ENCODE measurements around the gene NEBL. TPM values are rescaled to one million over a fixed set of nuclear protein-coding genes. Genes with fewer than 3 reads are reported as not detected.
"Not testable (repeated sequence)": the region's sequence is repeated elsewhere in the genome, so short reads cannot be mapped to it uniquely, and the experiment has no call there.

Gene NEBL, protein sequence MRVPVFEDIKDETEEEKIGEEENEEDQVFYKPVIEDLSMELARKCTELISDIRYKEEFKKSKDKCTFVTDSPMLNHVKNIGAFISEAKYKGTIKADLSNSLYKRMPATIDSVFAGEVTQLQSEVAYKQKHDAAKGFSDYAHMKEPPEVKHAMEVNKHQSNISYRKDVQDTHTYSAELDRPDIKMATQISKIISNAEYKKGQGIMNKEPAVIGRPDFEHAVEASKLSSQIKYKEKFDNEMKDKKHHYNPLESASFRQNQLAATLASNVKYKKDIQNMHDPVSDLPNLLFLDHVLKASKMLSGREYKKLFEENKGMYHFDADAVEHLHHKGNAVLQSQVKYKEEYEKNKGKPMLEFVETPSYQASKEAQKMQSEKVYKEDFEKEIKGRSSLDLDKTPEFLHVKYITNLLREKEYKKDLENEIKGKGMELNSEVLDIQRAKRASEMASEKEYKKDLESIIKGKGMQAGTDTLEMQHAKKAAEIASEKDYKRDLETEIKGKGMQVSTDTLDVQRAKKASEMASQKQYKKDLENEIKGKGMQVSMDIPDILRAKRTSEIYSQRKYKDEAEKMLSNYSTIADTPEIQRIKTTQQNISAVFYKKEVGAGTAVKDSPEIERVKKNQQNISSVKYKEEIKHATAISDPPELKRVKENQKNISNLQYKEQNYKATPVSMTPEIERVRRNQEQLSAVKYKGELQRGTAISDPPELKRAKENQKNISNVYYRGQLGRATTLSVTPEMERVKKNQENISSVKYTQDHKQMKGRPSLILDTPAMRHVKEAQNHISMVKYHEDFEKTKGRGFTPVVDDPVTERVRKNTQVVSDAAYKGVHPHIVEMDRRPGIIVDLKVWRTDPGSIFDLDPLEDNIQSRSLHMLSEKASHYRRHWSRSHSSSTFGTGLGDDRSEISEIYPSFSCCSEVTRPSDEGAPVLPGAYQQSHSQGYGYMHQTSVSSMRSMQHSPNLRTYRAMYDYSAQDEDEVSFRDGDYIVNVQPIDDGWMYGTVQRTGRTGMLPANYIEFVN
- polyA plus RNA-seq (ENCODE audit: insufficient read length), result 90.1 TPM
- long read RNA-seq, donor 1, transcript NEBL-203 (7 exons, 3,008 nt), result major isoform, 20 of 120 reads
- long read RNA-seq, donor 1, partial matches to known transcripts, result 100 of 120 reads
- long read RNA-seq, donor 1, other reads (novel, unspliced or antisense), result 0 of 120 reads
- long read RNA-seq, donor 2, transcript NEBL-203 (7 exons, 3,008 nt), result major isoform, 21 of 22 reads
- long read RNA-seq, donor 2, partial matches to known transcripts, result 0 of 22 reads
- long read RNA-seq, donor 2, other reads (novel, unspliced or antisense), result 0 of 22 reads
- long read RNA-seq, donor 3, transcript NEBL-203 (7 exons, 3,008 nt), result major isoform, 21 of 22 reads
- long read RNA-seq, donor 3, partial matches to known transcripts, result 0 of 22 reads
- long read RNA-seq, donor 3, other reads (novel, unspliced or antisense), result 0 of 22 reads
- long read RNA-seq, donor 4, partial matches to known transcripts, result 0 of 4 reads
- long read RNA-seq, donor 4, other reads (novel, unspliced or antisense), result 0 of 4 reads
- long read RNA-seq, donor 5, transcript NEBL-203 (7 exons, 3,008 nt), result major isoform, 16 of 18 reads
- long read RNA-seq, donor 5, partial matches to known transcripts, result 0 of 18 reads
- long read RNA-seq, donor 5, other reads (novel, unspliced or antisense), result 0 of 18 reads
- long read RNA-seq, donor 6, transcript NEBL-203 (7 exons, 3,008 nt), result major isoform, 20 of 28 reads
- long read RNA-seq, donor 6, partial matches to known transcripts, result 8 of 28 reads
- long read RNA-seq, donor 6, other reads (novel, unspliced or antisense), result 0 of 28 reads
- long read RNA-seq, donor 7, transcript NEBL-203 (7 exons, 3,008 nt), result major isoform, 31 of 34 reads
- long read RNA-seq, donor 7, partial matches to known transcripts, result 0 of 34 reads
- long read RNA-seq, donor 7, other reads (novel, unspliced or antisense), result 0 of 34 reads
- long read RNA-seq, donor 8, transcript NEBL-203 (7 exons, 3,008 nt), result major isoform, 15 of 17 reads
- long read RNA-seq, donor 8, partial matches to known transcripts, result 0 of 17 reads
- long read RNA-seq, donor 8, other reads (novel, unspliced or antisense), result 0 of 17 reads

DNA sequence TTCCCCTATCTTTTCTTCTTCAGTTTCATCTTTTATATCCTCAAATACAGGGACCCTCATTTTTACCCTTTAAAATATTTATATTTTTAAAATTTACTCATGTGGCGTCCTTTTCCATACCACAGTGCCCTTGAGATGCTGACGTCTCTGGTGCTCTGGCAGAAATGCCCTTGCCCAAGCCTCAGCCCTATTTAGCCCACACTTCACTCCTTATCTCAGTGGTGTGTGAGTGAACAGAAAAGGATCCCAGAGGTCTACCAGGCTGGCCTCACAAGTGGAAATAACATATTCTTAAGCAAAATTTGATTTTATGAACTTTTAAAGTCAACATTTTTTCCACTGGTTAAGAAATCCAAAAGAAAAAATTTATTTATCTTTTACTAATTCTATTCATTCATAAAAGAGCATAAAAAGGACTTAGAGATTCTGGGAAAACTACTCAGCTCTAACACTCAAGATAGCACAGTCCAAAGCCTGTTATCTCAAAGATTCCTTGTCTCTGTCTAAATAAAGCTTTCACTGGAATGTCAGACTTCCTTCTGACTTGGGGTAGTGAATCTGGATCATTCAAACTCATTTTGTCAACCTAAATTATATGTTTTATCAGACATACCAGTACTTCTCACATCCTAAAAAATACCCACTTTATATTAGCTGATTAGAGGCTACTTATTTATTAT lies at the start of gene NEBL:
Gene NEBL, minus strand, starts transcription at position 166 of the 680 bp plus-strand sequence. Its CDS starts 106 bp downstream, at position 60.
- no peak for DNase-seq

DNA sequence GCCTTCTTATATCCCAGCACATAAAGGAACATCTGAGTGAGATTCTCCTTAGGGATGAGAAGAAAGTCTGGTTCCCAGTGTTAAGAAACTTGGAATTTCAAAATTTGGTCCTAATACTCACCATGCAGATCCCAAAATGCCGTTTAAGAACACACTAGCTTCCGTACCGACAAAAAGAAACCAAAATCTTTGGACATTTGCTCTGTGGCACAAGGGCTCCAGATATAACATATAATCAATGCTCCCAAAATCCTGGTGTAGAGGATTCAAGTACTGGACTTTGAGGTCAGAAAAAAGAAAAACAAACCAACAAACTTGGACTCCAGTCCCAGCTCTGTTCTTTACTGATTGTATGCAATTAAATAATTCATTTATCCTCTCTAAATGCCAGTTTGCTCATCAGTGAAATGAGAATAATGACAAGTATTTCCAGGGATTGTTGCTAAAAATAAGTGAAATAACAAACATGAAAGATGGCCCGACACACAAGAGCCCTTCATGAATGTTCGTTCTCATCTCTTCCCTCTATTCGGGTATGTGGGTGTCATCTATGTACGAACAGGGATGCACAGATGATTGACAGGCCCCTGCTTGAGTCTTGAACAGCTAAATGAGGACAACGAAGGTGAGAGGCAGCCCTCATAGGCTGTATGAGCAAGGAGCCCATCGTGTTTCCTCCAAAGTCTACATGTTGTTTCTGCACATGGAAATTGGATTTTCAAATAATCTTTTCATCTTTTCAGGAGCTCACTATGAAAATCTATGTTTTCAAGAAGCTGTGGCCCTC lies 48.6 kb upstream of the NEBL start:
- no peak for DNase-seq

DNA sequence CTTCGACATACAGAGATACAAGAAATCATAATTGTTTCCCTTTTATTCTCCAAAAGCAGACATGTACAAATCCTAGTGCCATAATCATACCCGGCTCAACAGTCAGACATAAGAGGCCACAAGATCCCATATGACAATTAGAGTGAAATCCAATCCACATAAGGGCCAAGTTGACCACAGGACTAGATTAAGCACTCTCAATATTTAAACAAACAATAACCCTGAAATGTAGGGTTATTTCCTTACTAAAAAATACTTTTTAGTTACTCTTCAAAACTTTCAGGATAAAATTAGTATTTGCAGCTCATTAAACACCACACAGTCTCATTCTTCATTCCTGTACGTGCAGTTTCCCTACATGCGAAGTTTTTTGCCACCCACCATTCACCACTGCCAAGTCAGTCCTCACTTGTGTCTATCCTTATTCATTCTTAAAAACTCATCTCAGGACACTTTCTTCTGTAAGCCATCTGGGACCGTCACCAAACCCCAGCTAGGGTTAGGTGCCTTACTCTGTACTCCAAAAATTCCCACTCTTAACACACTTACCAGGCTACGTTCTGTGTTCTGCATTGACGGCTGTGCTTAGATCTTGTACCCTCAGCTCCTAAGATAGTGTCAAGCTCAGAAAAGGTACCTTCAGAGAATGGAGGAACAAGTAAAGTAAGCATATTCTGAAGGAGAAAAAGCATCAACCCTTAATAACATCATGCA lies 47.8 kb upstream of the NEBL start:
- no peak for DNase-seq

DNA sequence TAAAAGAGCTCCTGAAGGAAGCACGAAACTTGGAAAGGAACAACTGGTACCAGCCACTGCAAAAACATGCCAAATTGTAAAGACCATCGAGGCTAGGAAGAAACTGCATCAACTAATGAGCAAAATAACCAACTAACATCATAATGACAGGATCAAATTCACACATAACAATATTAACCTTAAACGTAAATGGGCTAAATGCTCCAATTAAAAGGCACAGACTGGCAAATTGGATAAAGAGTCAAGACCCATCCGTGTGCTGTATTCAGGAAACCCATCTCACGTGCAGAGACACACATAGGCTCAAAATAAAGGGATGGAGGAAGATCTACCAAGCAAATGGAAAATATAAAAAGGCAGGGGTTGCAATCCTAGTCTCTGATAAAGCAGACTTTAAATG lies 42.3 kb upstream of the NEBL start:
- not testable (repeated sequence) for DNase-seq

DNA sequence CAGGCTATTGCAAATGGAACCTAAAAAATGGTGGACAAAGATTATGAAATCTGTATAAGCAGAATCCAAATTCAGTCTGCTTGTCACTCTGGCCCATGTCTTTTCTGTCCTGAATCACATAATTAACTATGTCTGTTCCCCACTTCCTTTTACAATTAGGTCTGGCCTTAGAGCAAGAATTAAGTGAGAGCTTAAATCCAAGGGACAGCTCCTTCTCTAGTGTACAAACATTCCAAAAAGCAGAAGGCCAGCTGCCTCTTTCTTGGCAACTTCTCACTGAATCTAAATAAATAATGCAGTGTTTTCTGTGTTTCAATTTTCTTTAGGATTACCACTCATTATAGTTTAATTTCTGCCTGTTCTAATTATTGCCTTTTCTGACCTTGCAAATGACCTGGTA lies 39.3 kb upstream of the NEBL start:
- no peak for DNase-seq

DNA sequence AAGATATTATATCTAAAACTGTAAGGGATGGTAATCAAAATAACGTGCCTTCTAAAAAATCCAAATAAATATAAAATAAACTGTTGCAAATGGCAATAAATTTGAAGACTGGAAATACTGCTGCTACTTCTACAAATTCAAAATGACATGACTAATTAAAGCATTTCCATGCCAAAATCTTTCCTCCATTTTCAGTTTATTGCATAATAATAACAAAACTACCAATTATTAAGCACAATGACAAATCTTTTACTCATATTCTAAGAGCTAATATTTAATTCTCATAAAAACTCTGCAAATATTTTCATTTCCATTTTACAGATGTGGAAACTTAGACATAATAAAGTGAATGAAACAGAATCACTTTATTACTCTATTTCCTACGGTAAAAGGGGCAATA lies 38.8 kb upstream of the NEBL start:
- DNase-seq, result no peak

DNA sequence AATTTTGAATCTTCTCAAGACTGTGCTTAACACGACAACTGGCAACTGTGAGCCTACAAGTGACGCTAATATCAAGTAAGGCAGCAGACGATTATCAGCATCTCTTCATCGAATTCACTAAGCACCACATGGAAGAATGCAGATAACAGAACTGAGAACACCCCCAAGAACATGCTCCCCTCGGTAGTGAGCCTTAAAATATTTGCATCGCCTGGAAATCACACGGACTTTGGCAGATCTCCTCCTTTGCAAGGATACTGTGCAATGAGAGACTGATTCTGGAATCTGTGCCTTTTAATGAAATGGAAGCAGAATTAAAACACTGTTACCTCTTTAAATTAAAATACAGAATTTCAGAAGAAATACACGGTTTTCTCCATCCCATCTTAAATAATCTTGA lies 38.2 kb upstream of the NEBL start:
- DNase-seq, result no peak

DNA sequence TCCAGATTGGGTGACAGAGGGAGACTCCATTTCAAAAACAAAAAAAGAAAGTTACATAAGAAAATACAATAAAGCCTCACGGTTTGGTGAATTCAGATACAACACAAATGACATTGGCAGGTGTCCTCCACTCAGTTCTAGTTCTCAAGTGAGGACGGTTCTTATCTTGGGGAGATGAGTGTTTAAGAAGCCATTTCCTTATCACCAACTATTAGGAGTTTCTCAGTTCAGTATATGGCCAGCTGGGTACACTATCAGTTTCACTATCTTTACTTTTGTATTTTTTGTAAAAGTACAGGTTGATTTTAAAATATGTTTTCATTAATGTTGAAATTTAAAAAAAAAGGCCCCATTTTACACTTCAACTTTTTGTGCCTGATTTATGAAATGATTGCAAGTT lies 36.6 kb upstream of the NEBL start:
- DNase-seq, result no peak

DNA sequence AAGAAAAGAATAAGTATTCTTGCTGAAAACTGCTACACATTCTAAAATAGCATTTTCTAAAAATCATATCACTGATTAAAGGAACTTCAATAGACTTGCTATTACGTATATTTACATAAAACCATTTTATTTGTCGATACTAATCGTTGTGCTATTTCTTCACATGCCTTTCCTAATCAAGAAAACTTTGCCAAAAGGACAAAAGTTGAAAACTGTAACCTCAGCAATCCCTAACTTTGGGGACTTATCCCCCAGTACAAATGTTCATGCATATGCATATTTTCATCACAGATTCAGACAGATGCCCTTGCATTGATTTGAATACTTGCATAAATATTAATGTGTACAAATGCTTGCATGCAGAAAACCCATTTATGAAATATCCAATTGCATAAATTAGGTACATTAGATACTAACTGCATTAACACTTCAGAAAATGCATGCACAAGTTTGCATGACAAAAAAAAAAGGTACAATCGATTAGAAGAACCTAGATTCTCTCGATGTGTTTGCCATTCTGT lies 35.6 kb upstream of the NEBL start:
- DNase-seq, result no peak

DNA sequence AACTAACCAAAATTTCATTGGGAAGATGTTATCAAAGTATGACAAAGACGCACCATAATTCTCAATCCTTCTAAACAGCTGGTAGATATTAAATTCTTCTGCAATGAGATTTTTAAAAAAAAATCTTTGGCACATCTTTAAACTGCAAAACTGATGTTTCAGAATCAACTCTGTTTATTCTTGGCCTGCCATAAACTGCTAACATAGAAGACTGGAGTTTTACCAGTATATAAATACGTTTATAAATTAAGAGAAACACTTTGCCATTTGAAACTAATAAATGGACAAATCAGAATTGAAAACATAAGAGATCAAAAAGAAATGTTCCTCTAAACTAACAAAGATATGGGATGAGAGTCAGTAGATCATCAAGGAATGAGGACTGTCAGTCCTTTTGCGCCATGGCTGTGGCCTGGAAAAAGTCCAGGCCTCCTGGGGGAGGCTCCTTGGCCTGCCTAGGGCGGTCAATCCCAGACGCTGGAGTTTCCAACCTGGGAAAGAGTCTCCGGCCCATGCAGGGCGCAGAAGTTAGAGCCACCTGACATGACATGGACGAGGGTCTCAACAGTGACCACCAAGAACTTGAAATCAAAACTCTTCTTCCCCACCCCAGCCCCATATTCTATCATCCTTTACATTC lies 34.2 kb upstream of the NEBL start:
- DNase-seq, result no peak

DNA sequence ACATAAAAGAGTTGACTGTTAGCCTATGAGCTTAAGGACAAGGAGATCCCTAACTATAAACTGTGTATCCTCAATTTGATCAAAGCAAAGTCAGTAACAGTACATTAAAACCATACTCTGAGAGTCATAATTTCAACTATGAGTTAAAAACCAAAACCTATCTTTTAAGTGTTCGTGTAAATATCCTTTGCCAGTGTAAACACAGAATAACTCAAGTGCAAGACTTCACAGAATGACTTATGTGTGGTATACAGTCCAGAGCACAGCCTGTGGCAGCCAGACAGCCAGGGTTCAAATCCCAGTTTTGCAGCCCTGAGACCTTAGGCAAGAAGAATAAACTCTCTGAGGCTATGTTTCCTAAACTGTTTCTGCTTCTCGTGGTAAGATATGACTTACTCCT lies 30.3 kb upstream of the NEBL start:
- no peak for DNase-seq

DNA sequence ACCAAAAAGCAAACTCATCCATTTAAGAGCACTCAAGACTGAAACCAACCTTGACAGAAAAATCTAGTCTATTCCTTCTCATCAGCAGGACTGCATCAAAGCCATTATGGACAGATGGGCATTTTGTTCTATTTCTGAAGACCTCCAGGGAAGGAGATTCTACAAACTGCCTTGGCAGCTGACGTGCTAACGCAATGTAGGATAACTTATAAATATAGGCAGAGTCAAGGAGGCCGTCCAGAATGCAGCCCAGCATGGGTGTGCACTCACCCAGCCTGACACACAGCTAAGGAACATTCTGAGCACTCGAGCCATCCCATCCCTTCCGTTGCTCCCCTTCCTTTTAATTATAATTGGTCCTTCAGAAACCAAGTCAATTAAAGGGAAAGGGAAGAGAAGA lies 25.3 kb upstream of the NEBL start:
- DNase-seq, result no peak

DNA sequence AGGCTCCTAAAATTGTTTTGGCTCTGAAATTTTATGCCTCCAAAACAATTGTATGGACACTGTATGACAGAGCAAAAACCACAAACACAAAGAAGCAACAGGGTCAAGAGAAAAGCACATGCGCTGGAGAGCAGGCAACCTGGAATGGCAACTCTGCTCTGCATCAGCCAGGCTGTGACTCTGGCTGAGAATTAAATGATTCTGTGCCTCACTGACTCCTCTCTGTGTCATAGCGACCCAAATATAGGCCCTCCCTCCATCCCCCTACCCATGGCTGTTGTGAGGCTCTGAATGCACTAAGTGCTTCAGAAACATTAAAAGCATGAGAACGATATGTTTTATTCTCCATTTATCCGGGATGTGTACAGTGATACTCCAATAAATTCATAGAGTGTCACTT lies 24.9 kb upstream of the NEBL start:
- no peak for DNase-seq

DNA sequence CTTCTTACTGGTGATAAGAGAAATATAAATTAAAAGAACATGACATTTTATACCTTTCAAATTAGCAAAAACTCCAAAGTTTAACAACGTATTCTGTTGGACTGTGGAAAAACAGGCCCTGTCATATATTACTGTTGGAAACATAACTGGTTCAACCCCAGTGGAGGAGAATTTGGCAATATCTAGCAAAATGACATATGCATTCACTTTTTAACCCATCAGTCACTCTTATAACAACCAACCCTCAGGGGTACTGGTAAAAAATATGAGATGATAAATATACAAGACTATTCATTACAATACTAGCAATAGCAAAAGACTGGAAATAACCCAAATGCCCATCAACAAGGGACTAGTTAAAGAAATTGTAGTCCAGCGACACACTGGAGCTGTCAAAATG lies 22.9 kb upstream of the NEBL start:
- DNase-seq, result no peak

DNA sequence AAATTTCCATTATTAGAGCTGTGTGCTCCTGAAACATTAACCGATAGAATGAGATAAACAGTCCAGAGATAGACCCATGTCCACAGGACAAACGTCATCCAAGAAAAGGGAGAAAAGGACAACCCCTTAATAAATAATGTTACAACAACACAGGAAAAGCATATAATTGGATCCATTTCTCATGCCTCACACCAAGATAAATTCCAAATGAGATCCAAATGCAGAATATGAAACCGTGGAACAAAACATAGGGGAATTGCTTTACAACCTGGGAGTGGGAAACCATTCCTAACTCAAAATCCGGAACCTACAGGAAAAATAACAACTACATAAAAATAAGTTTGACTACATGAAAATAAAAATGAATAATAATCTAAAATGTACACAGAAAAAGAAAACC lies 22.4 kb upstream of the NEBL start:
- DNase-seq, result no peak

DNA sequence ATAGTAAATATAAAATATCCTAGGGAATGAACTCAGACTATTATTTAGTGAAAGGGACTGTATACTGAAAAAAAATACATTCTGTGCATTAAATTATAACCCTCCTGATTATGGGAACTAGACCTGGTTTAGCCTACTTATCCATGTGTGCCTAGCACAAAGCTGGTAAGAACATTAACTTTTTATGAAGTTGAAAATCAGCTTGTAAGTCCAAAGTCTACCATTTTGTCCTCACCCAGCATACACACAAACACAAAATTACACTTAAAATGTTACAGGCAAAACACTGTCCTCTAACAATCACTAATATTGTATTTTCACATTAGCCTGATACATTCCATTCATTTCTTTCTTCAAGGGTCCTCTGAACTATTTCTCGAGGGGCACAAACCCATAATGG lies 19.9 kb upstream of the NEBL start:
- no peak for DNase-seq

DNA sequence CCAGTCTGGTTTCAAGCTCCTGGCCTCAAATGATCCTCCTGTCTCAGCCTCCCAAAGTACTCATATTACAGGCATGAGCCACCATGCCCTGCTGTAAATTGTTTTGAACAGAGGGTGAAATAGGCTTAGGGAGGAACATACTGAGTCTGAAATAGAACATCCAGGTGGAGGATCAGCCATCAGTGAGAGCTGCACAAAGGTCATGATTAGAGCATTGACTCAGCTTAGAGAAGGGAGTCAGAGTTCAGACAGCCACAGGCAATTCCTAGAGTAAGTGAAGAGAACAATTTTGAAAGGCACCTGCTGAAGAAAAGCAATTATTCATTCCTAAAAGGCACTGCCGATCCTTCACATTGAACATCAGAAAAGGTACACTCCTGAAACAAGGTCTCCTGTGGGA lies 15.9 kb upstream of the NEBL start:
- DNase-seq, result no peak

DNA sequence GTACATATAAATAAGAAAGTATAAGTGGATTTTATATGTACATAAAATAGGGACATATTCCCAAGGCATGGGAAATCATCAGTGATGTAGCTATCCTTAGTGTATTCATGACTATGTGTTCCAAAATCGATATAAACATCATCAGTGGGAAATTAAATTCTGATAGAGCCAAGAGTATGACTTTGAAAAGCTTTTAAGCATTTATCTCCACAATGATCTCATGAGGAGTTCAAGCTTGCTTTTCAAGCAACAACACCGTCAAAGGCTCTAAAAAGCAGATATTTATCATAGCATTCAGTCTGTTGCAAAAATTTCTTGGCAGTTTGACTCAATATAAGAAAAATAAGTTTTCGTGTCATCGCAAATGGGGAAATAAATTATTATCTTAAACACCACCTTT lies 14.5 kb upstream of the NEBL start:
- no peak for DNase-seq
